SKM-1 treated with dmso at 0.1 percent for 144 hours (cell line): Measurements from ENCODE around the gene CACNA2D3.
"Not testable (repeated sequence)": the region's sequence is repeated elsewhere in the genome, so short reads cannot be mapped to it uniquely, and the experiment has no call there.

Experiments
- DNase-seq: peaks from one replicate; lab custom pipeline; 2025; ENCODE audit not compliant: unreplicated experiment; lab: John Stamatoyannopoulos, UW

The CACNA2D3 gene

GRCh38 chr3:55091381-55092225, 969.3 kb downstream of the CACNA2D3 start:
- DNase-seq: no peak

- DNase-seq: no peak
These were observed 972.3 kb downstream of the CACNA2D3 start for GRCh38 chr3:55094676-55095075.

GRCh38 chr3:55097441-55097840, 975.1 kb downstream of the CACNA2D3 start:
- no peak for DNase-seq

GRCh38 chr3:55105647-55106046, 983.3 kb downstream of the CACNA2D3 start:
- no peak for DNase-seq

GRCh38 chr3:55107187-55107586, 984.8 kb downstream of the CACNA2D3 start:
- no peak for DNase-seq

- DNase-seq: not testable (repeated sequence)
These were observed 989.6 kb downstream of the CACNA2D3 start for GRCh38 chr3:55111906-55112305.

- no peak for DNase-seq
These were observed 996.1 kb downstream of the CACNA2D3 start for GRCh38 chr3:55118451-55118850.

- DNase-seq: no peak
These were observed 996.9 kb downstream of the CACNA2D3 start for GRCh38 chr3:55119268-55119667.

- DNase-seq: no peak
These were observed 1000.0 kb downstream of the CACNA2D3 start for GRCh38 chr3:55122312-55122711.
